Upper lobe of right lung (tissue), 1 donor: ENCODE measurements around the gene CCDC66. TPM values are rescaled to one million over a fixed set of nuclear protein-coding genes. Genes with fewer than 3 reads are reported as not detected.

Experiments
- ATAC-seq: fragments of 200-7000 bp; cut with Tn5 transposase; one replicate; pipeline ENCODE4 v1.9.1; 2020; ENCODE audit warnings: mild to moderate bottlenecking, moderate library complexity
- DNase-seq: peaks from one replicate; pipeline ENCODE4 v3.0.0-alpha.2; 2020
- H3K27ac ChIP-seq: fragments of 200-600 bp; one replicate; pipeline ENCODE4 v1.8.0; 2022
- H3K27me3 ChIP-seq: fragments of 200-600 bp; one replicate; pipeline ENCODE4 v1.8.0; 2022; ENCODE audit warnings: mild to moderate bottlenecking
- H3K36me3 ChIP-seq: fragments of 200-600 bp; one replicate; pipeline ENCODE4 v1.8.0; 2022
- H3K4me1 ChIP-seq: fragments of 200-600 bp; one replicate; pipeline ENCODE4 v1.8.0; 2022
- H3K4me3 ChIP-seq: fragments of 200-600 bp; one replicate; pipeline ENCODE4 v1.8.0; 2022; ENCODE audit warnings: mild to moderate bottlenecking
- H3K9me3 ChIP-seq: fragments of 200-600 bp; one replicate; pipeline ENCODE4 v1.8.0; 2022
- CTCF ChIP-seq: fragments of 200-600 bp; IDR thresholded peaks from one replicate; pipeline ENCODE4 v1.8.0; 2022; ENCODE audit warnings: antibody characterized with exemption
- intact Hi-C: fragments of 100-400 bp; cut with DNase I; formaldehyde crosslinking; loops from one replicate; pipeline ENCODE4 v1.11.0; 2022
- total RNA-seq: library from RNA; stranded (reverse); fragmentation: NEBNext Ultra II Directional; extraction: Animal tissue kit (Norgen Biotek cat#: 25700); gene quantifications from one replicate; pipeline ENCODE4 v1.2.1, GENCODE V29; 2021
- donor health status: DM: no; HTN: yes; CAD: no; lungs with severe emphysema.

CCDC66 gene
- total RNA-seq, 1 donor from 2014 or later, result 25.0 TPM

GRCh38 chr3:56633602-56634535, 76.9 kb downstream of the CCDC66 start:
- no peaks in the 10 kb centered on the region for H3K9me3 ChIP-seq
- no peak overlapping the region for H3K4me3 ChIP-seq
- no peaks in the 10 kb centered on the region for H3K27me3 ChIP-seq
- DNase-seq (no peak), ATAC-seq (no peak)
- no peak overlapping the region for H3K27ac ChIP-seq
- no peaks in the 10 kb centered on the region for H3K4me1 ChIP-seq
- peaks cover 84% of the 10 kb centered on the region for H3K36me3 ChIP-seq
- TF ChIP-seq CTCF, result no peak
- intact Hi-C loops, result no loop called here

DNA sequence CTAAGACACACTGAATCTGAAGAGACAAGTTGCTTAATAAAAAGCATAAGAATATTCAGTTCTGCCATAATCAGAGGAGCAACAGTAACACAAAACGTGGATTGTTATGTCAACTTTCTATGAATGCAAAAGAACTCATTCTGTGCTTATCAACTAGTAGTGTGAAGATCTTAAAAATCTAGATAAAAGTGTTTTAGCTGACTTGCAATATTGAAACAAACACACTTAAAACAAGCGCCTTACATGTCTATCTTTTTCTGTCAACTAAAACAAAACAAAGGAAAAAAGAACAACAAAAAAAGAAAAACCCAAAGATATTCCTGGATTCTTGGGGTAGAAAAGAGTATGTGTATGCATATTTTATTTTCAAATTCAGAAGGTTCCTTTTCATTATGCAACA, 88.4 kb downstream of the CCDC66 start:
- Histone ChIP-seq H3K36me3 (peaks cover 74% of the 10 kb centered on the region), H3K4me3 (no peak overlapping the region), H3K27me3 (no peaks in the 10 kb centered on the region), H3K4me1 (no peaks in the 10 kb centered on the region), H3K27ac (no peak overlapping the region), H3K9me3 (no peaks in the 10 kb centered on the region)
- no peak for TF ChIP-seq CTCF
- intact Hi-C loops, result no loop called here
- ATAC-seq (no peak), DNase-seq (no peak)

GRCh38 chr3:56654460-56654859, 97.5 kb downstream of the CCDC66 start:
- intact Hi-C loops, result no loop called here
- H3K9me3 ChIP-seq, result no peaks in the 10 kb centered on the region
- no peak overlapping the region for H3K27ac ChIP-seq
- DNase-seq, result no peak
- H3K36me3 ChIP-seq, result peaks cover 77% of the 10 kb centered on the region
- no peak for ATAC-seq
- no peak for TF ChIP-seq CTCF
- H3K4me1 ChIP-seq, result no peaks in the 10 kb centered on the region
- no peak overlapping the region for H3K4me3 ChIP-seq
- H3K27me3 ChIP-seq, result no peaks in the 10 kb centered on the region

- H3K36me3 ChIP-seq, result peaks cover 84% of the 10 kb centered on the region
Observed at GRCh38 chr3:56655709-56656108, 98.7 kb downstream of the CCDC66 start.

GRCh38 chr3:56664823-56665222, 107.8 kb downstream of the CCDC66 start:
- no peak for ATAC-seq
- no peak overlapping the region for H3K27ac ChIP-seq
- no peaks in the 10 kb centered on the region for H3K27me3 ChIP-seq
- no peak overlapping the region for H3K4me3 ChIP-seq
- H3K36me3 ChIP-seq, result peaks cover 100% of the 10 kb centered on the region
- H3K4me1 ChIP-seq, result no peaks in the 10 kb centered on the region
- no peak for DNase-seq
- no peak for TF ChIP-seq CTCF
- no peaks in the 10 kb centered on the region for H3K9me3 ChIP-seq
- intact Hi-C loops, result no loop called here

More at GRCh38 chr3:56655709-56656108, 98.7 kb downstream of the CCDC66 start:
- no peak for TF ChIP-seq CTCF
- H3K4me3 ChIP-seq, result no peak overlapping the region
- no peak overlapping the region for H3K27ac ChIP-seq
- intact Hi-C loops, result no loop called here
- no peaks in the 10 kb centered on the region for H3K4me1 ChIP-seq
- no peak for ATAC-seq
- H3K9me3 ChIP-seq, result no peaks in the 10 kb centered on the region
- no peak for DNase-seq
- no peaks in the 10 kb centered on the region for H3K27me3 ChIP-seq
